GM18526 (cell line): ENCODE results near the gene KRTAP22-1.

ENCODE experiments used
- POLR2A ChIP-seq: IDR thresholded peaks from 3 replicates; pipeline ENCODE4 v1.6.1; 2011; ENCODE audit not compliant: insufficient read length; ENCODE audit errors: extremely low read depth

The KRTAP22-1 gene

DNA sequence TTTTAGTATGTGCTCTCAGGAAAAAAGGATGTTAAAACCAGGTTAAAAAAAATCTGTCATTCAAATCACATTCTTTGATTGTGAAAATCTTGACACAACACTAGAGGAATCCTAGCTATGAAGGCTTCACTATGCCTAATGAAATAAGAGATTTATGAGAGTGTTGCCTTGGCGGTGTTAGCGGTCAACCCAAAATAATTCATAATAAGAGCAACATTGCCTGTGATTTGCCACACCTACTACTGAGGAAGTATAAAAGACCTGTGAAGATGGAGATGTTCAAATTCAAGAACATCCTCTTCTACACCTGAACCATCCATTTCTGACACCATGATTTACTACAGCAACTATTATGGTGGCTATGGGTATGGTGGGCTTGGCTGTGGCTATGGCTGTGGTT, 15.2 kb downstream of the KRTAP22-1 start, which contains the start of gene KRTAP20-1:
Gene KRTAP20-1 (plus strand): TSS at position 301 of the 400 bp plus-strand sequence. CDS start 30 bp downstream, at position 331.
- no peak for TF ChIP-seq POLR2A

DNA sequence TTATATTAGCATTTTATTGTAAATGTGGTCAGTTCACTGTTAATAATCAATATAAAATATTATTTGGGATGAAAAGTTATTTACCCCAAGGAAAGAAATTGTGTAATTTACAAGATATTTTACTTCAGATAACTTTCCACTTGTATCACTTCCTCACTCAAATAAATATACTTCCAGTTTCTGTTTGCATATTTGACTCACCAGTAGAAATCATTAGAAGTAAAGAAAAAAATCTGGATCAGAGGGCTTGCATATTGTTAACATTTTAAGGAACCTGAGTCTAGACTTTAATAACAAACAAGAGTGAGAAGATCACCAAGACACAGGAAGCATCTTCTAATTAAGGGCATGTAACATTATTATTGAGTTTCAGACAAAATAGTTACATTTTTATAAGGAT, 19.2 kb downstream of the KRTAP22-1 start:
- TF ChIP-seq POLR2A: no peak

DNA sequence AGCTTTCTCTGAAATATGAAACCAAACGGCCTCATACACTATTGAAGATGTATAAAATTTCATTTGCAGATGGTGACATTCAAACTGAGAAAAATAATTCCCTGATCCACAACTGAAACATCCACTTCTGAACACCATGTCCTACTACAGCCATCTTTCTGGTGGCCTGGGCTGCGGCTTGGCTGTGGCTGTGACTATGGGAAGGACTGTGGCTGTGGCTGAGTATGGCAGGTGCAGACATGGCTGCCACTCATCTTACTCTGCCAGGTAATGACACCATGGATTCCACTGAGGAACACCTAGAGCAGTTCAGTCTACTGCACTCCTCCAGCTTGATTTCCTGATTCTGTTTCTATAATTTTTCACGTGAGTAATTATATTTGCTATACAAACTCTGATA, 19.6 kb downstream of the KRTAP22-1 start, which contains the start of gene KRTAP20-4:
Gene KRTAP20-4 (plus strand): TSS at position 106 of the 400 bp plus-strand sequence.
- no peak for TF ChIP-seq POLR2A

DNA sequence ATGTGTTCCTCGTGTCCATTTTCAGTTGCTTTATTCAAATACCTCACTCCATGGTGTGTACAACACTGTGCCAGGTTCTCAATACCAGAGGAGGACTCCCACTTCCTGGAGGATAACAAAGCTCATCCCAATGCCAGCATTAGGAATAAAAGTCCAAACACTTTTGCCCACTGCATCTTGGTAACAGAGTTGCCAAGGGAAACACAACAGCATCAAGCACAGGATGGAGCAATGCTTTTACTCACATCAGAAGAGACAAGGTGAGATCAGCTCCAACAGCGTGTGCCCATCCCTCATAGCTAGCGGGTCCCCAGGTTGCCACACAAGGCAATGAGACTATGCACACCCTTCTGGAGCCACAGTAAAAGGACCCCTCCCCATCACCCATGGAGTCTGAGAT, 22.5 kb downstream of the KRTAP22-1 start:
- no peak for TF ChIP-seq POLR2A

DNA sequence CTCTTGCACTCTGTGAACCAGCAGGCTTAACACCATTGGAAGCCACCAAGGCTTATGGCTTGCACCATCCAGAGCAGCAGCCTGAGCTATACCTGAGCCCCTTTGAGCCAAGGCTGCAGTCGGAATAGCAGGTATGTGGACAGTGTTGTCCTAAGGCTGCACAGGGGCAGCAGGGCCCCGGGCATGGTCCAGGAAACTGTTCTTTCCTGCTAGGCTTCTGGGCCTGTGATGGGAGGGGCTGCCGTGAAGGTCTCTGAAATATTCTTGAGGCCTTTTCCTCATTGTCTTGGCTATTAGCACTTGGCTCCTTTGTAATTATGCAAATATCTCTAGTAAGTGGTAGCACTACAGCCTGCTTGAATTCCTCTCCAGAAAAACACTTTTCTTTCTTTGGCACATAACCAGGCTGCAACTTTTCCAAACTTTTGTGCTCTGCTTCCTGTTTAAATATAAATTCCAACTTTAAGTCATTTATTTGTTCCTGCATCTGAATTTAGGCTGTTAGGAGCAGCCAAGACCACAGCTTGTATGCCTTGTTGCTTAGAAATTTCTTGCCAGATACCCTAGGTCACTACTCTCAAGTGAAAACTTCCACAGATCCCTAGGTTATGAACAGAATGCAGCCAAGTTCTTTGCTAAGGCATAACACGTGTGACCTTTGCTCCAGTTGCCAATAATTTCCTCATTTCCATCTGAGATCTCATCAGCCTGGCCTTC, 24.7 kb downstream of the KRTAP22-1 start:
- TF ChIP-seq POLR2A: no peak

DNA sequence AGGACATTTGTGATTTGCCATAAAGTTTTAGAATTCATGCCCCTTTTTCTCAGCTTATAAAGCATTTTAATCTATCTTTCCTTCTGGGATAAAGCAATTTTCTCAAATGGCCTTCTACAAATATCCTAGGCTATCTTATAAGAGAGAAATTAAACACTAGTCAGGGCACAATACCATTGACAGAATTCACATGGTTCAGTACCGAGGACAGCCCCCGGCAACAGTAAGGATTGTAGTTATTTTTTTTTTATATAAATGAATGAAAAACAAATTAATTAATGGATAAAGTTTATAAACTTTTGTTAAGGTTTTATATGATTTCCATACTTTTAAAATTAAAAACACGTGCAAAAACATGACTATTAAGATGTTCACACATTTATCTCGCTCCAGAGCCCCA, 27.2 kb downstream of the KRTAP22-1 start:
- TF ChIP-seq POLR2A: no peak

DNA sequence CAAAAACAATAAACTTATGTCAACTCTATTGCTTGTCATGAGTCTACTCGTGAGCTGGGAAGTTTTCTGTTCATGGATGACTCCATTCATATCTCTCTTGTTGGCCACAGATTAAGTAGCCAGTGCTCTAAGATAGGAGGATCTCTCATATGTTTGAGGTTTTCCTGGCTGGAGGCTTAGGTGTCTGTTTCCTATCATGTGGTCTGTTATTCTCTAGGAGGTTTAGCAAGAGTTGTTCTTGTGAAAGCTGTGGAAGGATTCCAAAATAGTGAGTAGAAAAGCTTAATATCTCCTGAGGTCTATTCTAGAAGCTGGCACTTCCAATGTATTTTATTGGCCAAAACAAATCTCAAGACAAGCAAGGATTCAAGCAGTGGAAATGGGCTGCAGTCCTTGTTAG, 28.3 kb downstream of the KRTAP22-1 start:
- TF ChIP-seq POLR2A: no peak

DNA sequence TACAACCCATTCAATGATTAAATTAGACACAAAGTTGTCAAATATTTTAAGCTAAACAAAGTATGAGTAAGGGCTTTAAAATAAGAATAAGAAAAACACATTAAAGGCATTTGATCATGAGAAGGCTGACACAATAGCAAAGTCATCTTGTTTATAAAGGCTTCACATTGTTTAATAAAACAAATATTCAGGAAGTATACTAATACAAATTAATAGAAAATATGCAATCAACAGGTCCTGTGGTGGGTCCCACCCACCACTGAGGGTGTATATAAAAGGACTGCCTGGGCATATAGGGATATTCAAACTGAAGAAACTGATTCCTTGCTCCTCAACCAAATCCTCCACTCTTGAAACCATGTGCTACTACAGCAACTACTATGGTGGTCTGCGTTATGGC, 34.0 kb downstream of the KRTAP22-1 start, which contains the start of gene KRTAP20-2:
Gene KRTAP20-2 (plus strand): TSS at position 301 of the 400 bp plus-strand sequence. CDS start 58 bp downstream, at position 359.
- TF ChIP-seq POLR2A: no peak

DNA sequence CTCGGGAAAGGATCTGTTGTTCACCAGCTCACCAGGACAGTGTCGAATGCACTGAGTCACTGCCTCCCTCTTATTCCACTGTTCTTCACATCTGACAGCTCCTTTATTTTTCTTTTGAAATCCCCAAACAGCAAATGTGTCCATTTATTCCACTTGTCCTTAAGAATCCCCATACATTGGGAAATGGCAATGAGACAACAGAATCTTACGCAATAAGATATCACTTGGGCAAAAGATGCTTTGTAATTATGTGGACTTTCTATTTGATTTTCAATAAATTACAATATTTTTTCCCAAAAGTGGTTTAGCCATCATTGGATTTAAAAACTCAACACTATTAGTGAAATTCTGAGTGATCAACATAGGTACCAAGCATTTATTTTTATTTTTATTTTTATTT, 37.8 kb downstream of the KRTAP22-1 start:
- no peak for TF ChIP-seq POLR2A

DNA sequence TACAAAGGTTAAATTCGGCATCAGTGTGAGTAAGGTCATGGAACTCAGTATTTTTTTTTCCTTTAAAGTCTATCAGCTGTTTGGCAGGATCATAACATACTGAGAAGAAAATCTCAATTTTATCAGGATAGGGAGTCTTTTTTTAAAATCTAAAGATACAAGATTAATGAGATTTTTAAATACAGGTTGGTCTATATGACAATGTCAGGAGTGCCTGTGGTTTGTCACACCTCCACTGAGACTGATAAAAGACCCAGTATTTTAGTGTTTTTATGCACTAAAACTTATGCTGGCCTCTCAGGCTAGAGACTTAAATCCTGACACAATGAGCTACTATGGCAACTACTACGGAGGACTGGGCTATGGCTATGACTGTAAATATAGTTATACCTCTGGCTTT, 41.7 kb downstream of the KRTAP22-1 start, which contains the start of gene KRTAP20-3:
Gene KRTAP20-3 (plus strand): TSS at position 301 of the 400 bp plus-strand sequence.
- no peak for TF ChIP-seq POLR2A

DNA sequence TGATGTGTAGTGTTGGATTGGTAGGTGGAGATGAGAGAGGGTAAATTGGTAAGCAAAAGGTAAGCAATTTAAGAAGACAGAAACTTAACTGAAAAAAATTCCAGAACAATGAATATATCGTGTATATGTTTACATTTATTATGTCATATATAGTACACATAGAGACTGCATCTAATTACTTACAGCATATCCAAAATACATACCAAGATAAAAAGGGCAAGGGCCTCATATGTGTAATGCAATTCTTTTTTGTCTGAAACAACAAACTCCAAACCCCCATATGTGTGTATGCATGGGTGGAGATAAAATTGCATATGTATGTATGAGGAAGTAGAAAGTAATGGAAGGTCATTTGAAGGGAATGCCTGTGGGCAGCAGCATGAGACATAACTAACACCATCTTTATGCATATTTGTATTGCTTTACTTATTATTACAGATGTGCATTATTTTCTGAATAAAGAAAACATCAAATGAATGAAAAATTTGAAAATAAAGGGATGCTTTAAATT, 46.1 kb downstream of the KRTAP22-1 start:
- TF ChIP-seq POLR2A: no peak
